DMS 273 treated with DMSO at 0.1 percent for 48 hours (cell line): ENCODE results near the gene C5AR1.
"Not testable (repeated sequence)": the region's sequence is repeated elsewhere in the genome, so short reads cannot be mapped to it uniquely, and the experiment has no call there.

Experiments
- DNase-seq: peaks from one replicate; lab custom pipeline; 2025; lab: John Stamatoyannopoulos, UW

The C5AR1 gene

GRCh38 chr19:47331931-47332547, 22.4 kb downstream of the C5AR1 start, which contains the start of gene C5AR2:
Gene C5AR2 (plus strand): TSS chr19:47332175. CDS start chr19:47340800, 8,625 bp downstream.
- no peak for DNase-seq

GRCh38 chr19:47336765-47337718, 27.4 kb downstream of the C5AR1 start:
- DNase-seq: not testable (repeated sequence)

GRCh38 chr19:47339196-47339880, 29.7 kb downstream of the C5AR1 start:
- no peak for DNase-seq

GRCh38 chr19:47340477-47341208, 31.0 kb downstream of the C5AR1 start:
- DNase-seq: no peak

GRCh38 chr19:47341734-47342133, 32.1 kb downstream of the C5AR1 start:
- DNase-seq: no peak

GRCh38 chr19:47343194-47343802, 33.6 kb downstream of the C5AR1 start:
- no peak for DNase-seq

- DNase-seq: no peak
Observed at GRCh38 chr19:47344425-47344824, 34.8 kb downstream of the C5AR1 start.

- not testable (repeated sequence) for DNase-seq
Observed at GRCh38 chr19:47346024-47346423, 36.4 kb downstream of the C5AR1 start.

- DNase-seq: peak; percentile 96
Observed at GRCh38 chr19:47348819-47349795, 39.4 kb downstream of the C5AR1 start, which contains the start of gene DHX34. Gene DHX34 (plus strand): TSS chr19:47349315. CDS start chr19:47353031, 3,716 bp downstream.

- no peak for DNase-seq
Observed at GRCh38 chr19:47350630-47351029, 41.0 kb downstream of the C5AR1 start.

GRCh38 chr19:47351548-47351947, 41.9 kb downstream of the C5AR1 start:
- peak; percentile 30 for DNase-seq

- DNase-seq: no peak
Observed at GRCh38 chr19:47352095-47352494, 42.4 kb downstream of the C5AR1 start.

GRCh38 chr19:47353307-47353712, 43.6 kb downstream of the C5AR1 start:
- DNase-seq: no peak

- no peak for DNase-seq
Observed at GRCh38 chr19:47356900-47357299, 47.2 kb downstream of the C5AR1 start.

GRCh38 chr19:47357788-47358680, 48.4 kb downstream of the C5AR1 start:
- DNase-seq: no peak

- DNase-seq: no peak
Observed at GRCh38 chr19:47358936-47359335, 49.3 kb downstream of the C5AR1 start.

- no peak for DNase-seq
Observed at GRCh38 chr19:47362321-47362720, 52.7 kb downstream of the C5AR1 start.

GRCh38 chr19:47363758-47364531, 54.3 kb downstream of the C5AR1 start:
- DNase-seq: no peak
